CMK (cell line): ENCODE results near the gene KCNG4.
A peak's percentile ranks its signal among the peaks of the same experiment; 100 is the strongest.

Source experiments
- DNase-seq: peaks from one replicate; pipeline ENCODE4 v3.0.0-alpha.2; 2010; ENCODE audit warnings: low read depth

Gene KCNG4

GRCh38 chr16:84266451-84266850, 26.6 kb upstream of the KCNG4 start:
- DNase-seq = peak; percentile 64

GRCh38 chr16:84262939-84263338, 23.1 kb upstream of the KCNG4 start:
- DNase-seq = no peak

GRCh38 chr16:84262031-84262430, 22.2 kb upstream of the KCNG4 start:
- DNase-seq = no peak

- no peak for DNase-seq
These were observed 21.1 kb upstream of the KCNG4 start for GRCh38 chr16:84260766-84261554.

- DNase-seq = no peak
These were observed 19.9 kb upstream of the KCNG4 start for GRCh38 chr16:84259691-84260090.

GRCh38 chr16:84258266-84258665, 18.5 kb upstream of the KCNG4 start:
- DNase-seq = no peak

- DNase-seq = no peak
These were observed 15.4 kb upstream of the KCNG4 start for GRCh38 chr16:84255050-84255810.

- DNase-seq = no peak
These were observed 14.2 kb upstream of the KCNG4 start for GRCh38 chr16:84254062-84254461.

- DNase-seq = no peak
These were observed 13.4 kb upstream of the KCNG4 start for GRCh38 chr16:84253173-84253572.

GRCh38 chr16:84252184-84252583, 12.4 kb upstream of the KCNG4 start:
- DNase-seq = no peak

- DNase-seq = no peak
These were observed 8.0 kb upstream of the KCNG4 start for GRCh38 chr16:84247844-84248243.

GRCh38 chr16:84247331-84247730, 7.5 kb upstream of the KCNG4 start:
- no peak for DNase-seq

GRCh38 chr16:84246679-84247077, 6.9 kb upstream of the KCNG4 start:
- no peak for DNase-seq

GRCh38 chr16:84245956-84246678, 6.3 kb upstream of the KCNG4 start:
- DNase-seq = no peak

- no peak for DNase-seq
These were observed 4.9 kb upstream of the KCNG4 start for GRCh38 chr16:84244728-84245127.

GRCh38 chr16:84243732-84244131, 3.9 kb upstream of the KCNG4 start:
- no peak for DNase-seq

GRCh38 chr16:84242839-84243238, 3.0 kb upstream of the KCNG4 start:
- no peak for DNase-seq

- DNase-seq = no peak
These were observed 2.0 kb upstream of the KCNG4 start for GRCh38 chr16:84241778-84242177.

- no peak for DNase-seq
These were observed 643 bp upstream of the KCNG4 start for GRCh38 chr16:84240455-84240854.

- no peak for DNase-seq
These were observed 557 bp downstream of the KCNG4 start for GRCh38 chr16:84239141-84239769.

GRCh38 chr16:84237994-84238750, 1.6 kb downstream of the KCNG4 start:
- DNase-seq = no peak

GRCh38 chr16:84236671-84237070, 3.1 kb downstream of the KCNG4 start:
- DNase-seq = no peak
